ENCODE results near the gene HS6ST1. TPM values are rescaled to one million over a fixed set of nuclear protein-coding genes. Genes with fewer than 3 reads are reported as not detected.

The HS6ST1 gene
- total and polyA plus RNA-seq, 2 donors (not counting 1 experiment from before 2014, with no cell fraction given): 7.8 to 22.7 TPM

DNA sequence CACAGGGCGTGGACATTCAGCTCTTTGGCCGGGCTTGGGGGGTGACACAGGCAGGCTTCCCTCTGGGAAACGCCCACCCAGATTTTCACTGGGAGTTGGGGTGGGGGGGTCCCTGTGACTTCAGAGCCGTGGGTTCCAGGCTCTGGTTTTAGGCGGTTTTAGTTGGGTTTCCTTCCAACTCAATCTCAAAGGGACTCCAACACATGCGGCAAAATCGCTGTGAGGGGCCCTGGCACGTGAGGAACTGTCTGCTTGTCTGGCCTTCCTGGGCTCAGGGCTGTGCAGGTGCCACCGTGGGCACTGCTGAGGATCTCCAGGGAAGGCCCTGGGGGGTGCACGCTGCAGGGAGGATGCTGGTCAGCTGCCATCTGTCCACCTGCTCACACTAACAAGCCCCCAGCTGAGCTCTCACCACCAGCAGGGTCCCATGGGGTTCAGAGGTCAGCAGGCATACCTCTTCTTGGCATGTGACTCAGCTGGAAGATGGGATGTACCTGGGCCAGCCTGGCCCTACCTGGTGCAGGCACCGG is 11.7 kb downstream of the HS6ST1 start:
- no peak for TF ChIP-seq EZH2 (IDR thresholded peaks at IDR 0.05; ENCODE audit: borderline replicate concordance, insufficient read depth, low read depth, low read length, poor library complexity, severe bottlenecking)
- TF ChIP-seq, protein P1, sequence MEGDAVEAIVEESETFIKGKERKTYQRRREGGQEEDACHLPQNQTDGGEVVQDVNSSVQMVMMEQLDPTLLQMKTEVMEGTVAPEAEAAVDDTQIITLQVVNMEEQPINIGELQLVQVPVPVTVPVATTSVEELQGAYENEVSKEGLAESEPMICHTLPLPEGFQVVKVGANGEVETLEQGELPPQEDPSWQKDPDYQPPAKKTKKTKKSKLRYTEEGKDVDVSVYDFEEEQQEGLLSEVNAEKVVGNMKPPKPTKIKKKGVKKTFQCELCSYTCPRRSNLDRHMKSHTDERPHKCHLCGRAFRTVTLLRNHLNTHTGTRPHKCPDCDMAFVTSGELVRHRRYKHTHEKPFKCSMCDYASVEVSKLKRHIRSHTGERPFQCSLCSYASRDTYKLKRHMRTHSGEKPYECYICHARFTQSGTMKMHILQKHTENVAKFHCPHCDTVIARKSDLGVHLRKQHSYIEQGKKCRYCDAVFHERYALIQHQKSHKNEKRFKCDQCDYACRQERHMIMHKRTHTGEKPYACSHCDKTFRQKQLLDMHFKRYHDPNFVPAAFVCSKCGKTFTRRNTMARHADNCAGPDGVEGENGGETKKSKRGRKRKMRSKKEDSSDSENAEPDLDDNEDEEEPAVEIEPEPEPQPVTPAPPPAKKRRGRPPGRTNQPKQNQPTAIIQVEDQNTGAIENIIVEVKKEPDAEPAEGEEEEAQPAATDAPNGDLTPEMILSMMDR (IDR thresholded peaks at IDR 0.05): no peak
- ATAC-seq (ENCODE audit: low read depth) (no peak), DNase-seq (no peak)
- Histone ChIP-seq H3K27me3 (replicated peaks in 1 of 4; ENCODE audit: control extremely low read depth in 1 of 4, control insufficient read depth in 3 of 4, insufficient read depth in 4 of 4, low read length in 3 of 4) (no peaks in the 10 kb centered on the region), H3K9me3 (ENCODE audit: control extremely low read depth in 1 of 3, control insufficient read depth in 2 of 3, insufficient read depth in 1 of 3, low read length in 2 of 3) (no peaks in the 10 kb centered on the region), H2AFZ (ENCODE audit: insufficient read depth, low read depth, low read length, poor library complexity, severe bottlenecking) (no peak overlapping the region), H3K79me2 (ENCODE audit: control insufficient read depth, insufficient read depth, low read length) (peaks cover 96% of the 10 kb centered on the region), H3K4me3 (ENCODE audit: control extremely low read depth in 1 of 5, extremely low read depth in 1 of 5, insufficient read depth in 1 of 5, low read depth in 2 of 5, low read length in 4 of 5) (no peak overlapping the region), H3K4me2 (replicated peaks; ENCODE audit: low read depth, low read length, poor library complexity, severe bottlenecking) (no peak overlapping the region), H4K20me1 (ENCODE audit: control insufficient read depth, insufficient read depth, low read length, poor library complexity, severe bottlenecking) (peaks cover 100% of the 10 kb centered on the region), H3K27ac (ENCODE audit: low read length in 2 of 2) (no peak overlapping the region), H3K9ac (ENCODE audit: low read length) (no peak overlapping the region), H3K4me1 (ENCODE audit: control insufficient read depth in 2 of 2, insufficient read depth in 2 of 2, low read length in 2 of 2) (peaks cover 4 to 14% of the 10 kb centered on the region in 2 donors), H3K36me3 (replicated peaks in 1 of 2; ENCODE audit: control extremely low read depth in 1 of 2, control insufficient read depth in 1 of 2, extremely low read depth in 1 of 2, insufficient read depth in 2 of 2, low read length in 1 of 2) (peaks cover 0 to 2% of the 10 kb centered on the region in 2 experiments)
- Mint-ChIP-seq H3K9me3 (ENCODE audit: insufficient read depth) (no peaks in the 10 kb centered on the region), H3K4me1 (peaks cover 52% of the 10 kb centered on the region), H3K4me3 (no peak overlapping the region), H3K27me3 (no peaks in the 10 kb centered on the region), H3K27ac (no peak overlapping the region)
- POLR2A ChIA-PET: no interaction called here
- CTCF ChIA-PET: interaction anchor here (1.2 kb wide), 1 partner anchor 11 kb away, joined by 3 read pairs; no protein-coding TSS in a partner anchor
- intact Hi-C loops (cut with micrococcal nuclease): no loop called here
- 83% methylated on average over 10 of the region's 11 CpGs for WGBS (ENCODE audit: insufficient coverage)

DNA sequence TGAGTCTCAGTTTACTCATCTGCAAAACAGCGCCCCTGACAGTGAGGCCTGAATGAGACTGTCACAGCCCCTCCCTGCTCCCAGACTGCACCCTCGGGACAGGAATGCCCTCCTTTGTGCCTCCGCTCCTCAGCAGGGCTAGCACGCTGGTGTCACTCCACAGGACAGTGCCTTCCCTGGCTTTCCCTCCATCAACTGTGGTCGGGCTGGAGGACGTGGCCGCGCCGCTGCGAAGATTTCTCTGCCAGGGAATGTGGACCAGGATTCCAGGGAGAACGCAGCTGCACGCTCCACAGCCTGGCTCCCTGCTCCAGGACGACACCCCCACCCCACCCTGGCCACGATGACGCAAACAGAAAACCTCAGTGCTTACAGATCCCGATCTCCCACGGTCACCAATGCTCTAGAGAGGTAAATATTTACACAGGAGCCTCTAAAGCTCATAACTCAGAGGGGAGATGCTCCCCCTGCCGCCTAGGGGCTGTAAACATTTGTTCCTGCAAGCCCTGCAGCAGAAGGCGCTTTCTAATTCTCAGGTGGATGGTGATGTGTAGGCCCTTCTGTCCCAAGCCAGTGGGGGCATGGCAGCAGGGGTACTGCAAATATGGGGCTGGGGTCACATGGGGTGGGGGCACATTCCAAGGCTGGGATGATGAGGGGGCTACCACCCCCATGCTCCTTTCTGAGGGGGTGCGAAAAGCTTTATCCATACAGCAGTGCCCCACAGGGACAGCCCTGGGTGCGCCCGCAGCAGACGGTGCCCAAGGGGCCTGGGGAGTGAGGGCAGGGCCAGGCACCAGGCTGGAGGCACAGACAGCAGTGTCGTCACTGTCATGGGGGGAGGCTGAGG is 12.4 kb downstream of the HS6ST1 start:
- Histone ChIP-seq H3K9me3 (ENCODE audit: control extremely low read depth in 1 of 3, control insufficient read depth in 2 of 3, insufficient read depth in 1 of 3, low read length in 2 of 3) (no peaks in the 10 kb centered on the region), H2AFZ (ENCODE audit: insufficient read depth, low read depth, low read length, poor library complexity, severe bottlenecking) (no peak overlapping the region), H3K4me3 (ENCODE audit: control extremely low read depth in 1 of 5, extremely low read depth in 1 of 5, insufficient read depth in 1 of 5, low read depth in 2 of 5, low read length in 4 of 5) (no peak overlapping the region), H3K9ac (ENCODE audit: low read length) (no peak overlapping the region), H3K27me3 (replicated peaks in 1 of 4; ENCODE audit: control extremely low read depth in 1 of 4, control insufficient read depth in 3 of 4, insufficient read depth in 4 of 4, low read length in 3 of 4) (no peaks in the 10 kb centered on the region), H3K4me1 (ENCODE audit: control insufficient read depth in 2 of 2, insufficient read depth in 2 of 2, low read length in 2 of 2) (peaks cover 4 to 14% of the 10 kb centered on the region in 2 donors), H3K27ac (ENCODE audit: low read length in 2 of 2) (no peak overlapping the region), H3K36me3 (replicated peaks in 1 of 2; ENCODE audit: control extremely low read depth in 1 of 2, control insufficient read depth in 1 of 2, extremely low read depth in 1 of 2, insufficient read depth in 2 of 2, low read length in 1 of 2) (peaks cover 0 to 2% of the 10 kb centered on the region in 2 experiments), H3K4me2 (replicated peaks; ENCODE audit: low read depth, low read length, poor library complexity, severe bottlenecking) (peak overlapping the region; percentile 36), H3K79me2 (ENCODE audit: control insufficient read depth, insufficient read depth, low read length) (peaks cover 96% of the 10 kb centered on the region), H4K20me1 (ENCODE audit: control insufficient read depth, insufficient read depth, low read length, poor library complexity, severe bottlenecking) (peaks cover 100% of the 10 kb centered on the region)
- ChIA-PET POLR2A (no interaction called here), CTCF (interaction anchor here (1.2 kb wide), 1 partner anchor 11 kb away, joined by 3 read pairs; no protein-coding TSS in a partner anchor)
- Mint-ChIP-seq H3K27me3 (no peaks in the 10 kb centered on the region), H3K4me1 (peaks cover 50% of the 10 kb centered on the region), H3K9me3 (ENCODE audit: insufficient read depth) (no peaks in the 10 kb centered on the region), H3K27ac (no peak overlapping the region), H3K4me3 (no peak overlapping the region)
- DNase-seq (no peak), ATAC-seq (ENCODE audit: low read depth) (no peak)
- WGBS (ENCODE audit: insufficient coverage): 91% methylated on average over 22 of the region's 24 CpGs
- no peak for TF ChIP-seq EZH2 (IDR thresholded peaks at IDR 0.05; ENCODE audit: borderline replicate concordance, insufficient read depth, low read depth, low read length, poor library complexity, severe bottlenecking)
- TF ChIP-seq, protein P1 (IDR thresholded peaks at IDR 0.05): no peak
- intact Hi-C loops (cut with micrococcal nuclease): no loop called here

Data from B cell (primary cell).